ENCODE measurements around the gene NRP2.

The NRP2 gene

GRCh38 chr2:205805136-205805535, 122.8 kb downstream of the NRP2 start:
- ATAC-seq (ENCODE audit: insufficient read depth, low read depth): no peak
- no peaks in the 10 kb centered on the region for H3K36me3 ChIP-seq (ENCODE audit: insufficient read depth, low read length)
- no peaks in the 10 kb centered on the region for H3K9me3 ChIP-seq (ENCODE audit: insufficient read depth, low read length, severe bottlenecking)
- no peak overlapping the region for H2AFZ ChIP-seq (ENCODE audit: low read depth, low read length)
- H3K4me1 ChIP-seq (ENCODE audit: insufficient read depth, low read length): no peaks in the 10 kb centered on the region
- TF ChIP-seq EZH2 (IDR thresholded peaks at IDR 0.05; ENCODE audit: borderline replicate concordance, low read depth, low read length, severe bottlenecking): no peak
- TF ChIP-seq, protein P1, sequence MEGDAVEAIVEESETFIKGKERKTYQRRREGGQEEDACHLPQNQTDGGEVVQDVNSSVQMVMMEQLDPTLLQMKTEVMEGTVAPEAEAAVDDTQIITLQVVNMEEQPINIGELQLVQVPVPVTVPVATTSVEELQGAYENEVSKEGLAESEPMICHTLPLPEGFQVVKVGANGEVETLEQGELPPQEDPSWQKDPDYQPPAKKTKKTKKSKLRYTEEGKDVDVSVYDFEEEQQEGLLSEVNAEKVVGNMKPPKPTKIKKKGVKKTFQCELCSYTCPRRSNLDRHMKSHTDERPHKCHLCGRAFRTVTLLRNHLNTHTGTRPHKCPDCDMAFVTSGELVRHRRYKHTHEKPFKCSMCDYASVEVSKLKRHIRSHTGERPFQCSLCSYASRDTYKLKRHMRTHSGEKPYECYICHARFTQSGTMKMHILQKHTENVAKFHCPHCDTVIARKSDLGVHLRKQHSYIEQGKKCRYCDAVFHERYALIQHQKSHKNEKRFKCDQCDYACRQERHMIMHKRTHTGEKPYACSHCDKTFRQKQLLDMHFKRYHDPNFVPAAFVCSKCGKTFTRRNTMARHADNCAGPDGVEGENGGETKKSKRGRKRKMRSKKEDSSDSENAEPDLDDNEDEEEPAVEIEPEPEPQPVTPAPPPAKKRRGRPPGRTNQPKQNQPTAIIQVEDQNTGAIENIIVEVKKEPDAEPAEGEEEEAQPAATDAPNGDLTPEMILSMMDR (IDR thresholded peaks at IDR 0.05; ENCODE audit: borderline replicate concordance, extremely low read depth, low read length, poor library complexity, severe bottlenecking): no peak
- H4K20me1 ChIP-seq (ENCODE audit: insufficient read depth, low read length): no peaks in the 10 kb centered on the region
- DNase-seq: no peak
- H3K27ac ChIP-seq (ENCODE audit: low read length): no peak overlapping the region
- no peaks in the 10 kb centered on the region for H3K79me2 ChIP-seq (ENCODE audit: insufficient read depth, low read length)
- H3K4me2 ChIP-seq (ENCODE audit: insufficient read depth, low read length): no peak overlapping the region
- no peak overlapping the region for H3K9ac ChIP-seq (ENCODE audit: low read depth, low read length)
- H3K4me3 ChIP-seq (ENCODE audit: low read depth in 1 of 2, low read length in 2 of 2): no peak overlapping the region
- peaks cover 4% of the 10 kb centered on the region for H3K27me3 ChIP-seq (ENCODE audit: insufficient read depth, low read length, poor library complexity)

GRCh38 chr2:205806143-205806905, 124.0 kb downstream of the NRP2 start:
- Histone ChIP-seq H3K9me3 (ENCODE audit: insufficient read depth, low read length, severe bottlenecking) (no peaks in the 10 kb centered on the region), H3K9ac (ENCODE audit: low read depth, low read length) (no peak overlapping the region), H4K20me1 (ENCODE audit: insufficient read depth, low read length) (no peaks in the 10 kb centered on the region), H3K36me3 (ENCODE audit: insufficient read depth, low read length) (no peaks in the 10 kb centered on the region), H2AFZ (ENCODE audit: low read depth, low read length) (no peak overlapping the region), H3K4me3 (ENCODE audit: low read depth in 1 of 2, low read length in 2 of 2) (no peak overlapping the region), H3K27me3 (ENCODE audit: insufficient read depth, low read length, poor library complexity) (peaks cover 4% of the 10 kb centered on the region), H3K4me2 (ENCODE audit: insufficient read depth, low read length) (no peak overlapping the region), H3K27ac (ENCODE audit: low read length) (no peak overlapping the region), H3K79me2 (ENCODE audit: insufficient read depth, low read length) (no peaks in the 10 kb centered on the region), H3K4me1 (ENCODE audit: insufficient read depth, low read length) (no peaks in the 10 kb centered on the region)
- DNase-seq: no peak
- no peak for ATAC-seq (ENCODE audit: insufficient read depth, low read depth)
- TF ChIP-seq EZH2 (IDR thresholded peaks at IDR 0.05; ENCODE audit: borderline replicate concordance, low read depth, low read length, severe bottlenecking): no peak

DNA sequence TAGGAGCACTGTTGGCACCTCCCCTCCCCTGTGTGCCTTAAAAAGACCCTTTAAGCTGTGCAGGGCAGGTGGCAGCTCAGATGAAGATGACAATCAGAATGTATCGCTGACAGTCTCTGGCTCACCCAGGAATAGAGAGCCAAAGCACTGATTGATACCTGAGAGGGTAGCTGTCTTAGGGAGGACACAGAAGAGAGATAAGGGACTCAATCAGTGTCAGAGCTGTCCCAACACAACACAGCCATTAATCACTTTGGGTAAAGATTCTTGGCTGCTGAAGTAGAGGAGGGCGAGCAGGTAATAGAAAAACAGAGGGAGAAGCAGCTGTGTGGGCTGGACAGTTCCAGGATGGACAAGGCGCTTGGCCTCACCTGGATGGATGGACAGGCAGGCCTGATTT, 124.9 kb downstream of the NRP2 start:
- ATAC-seq (ENCODE audit: insufficient read depth, low read depth) (no peak), DNase-seq (no peak)
- no peaks in the 10 kb centered on the region for H3K36me3 ChIP-seq (ENCODE audit: insufficient read depth, low read length)
- no peaks in the 10 kb centered on the region for H4K20me1 ChIP-seq (ENCODE audit: insufficient read depth, low read length)
- H2AFZ ChIP-seq (ENCODE audit: low read depth, low read length): no peak overlapping the region
- H3K27me3 ChIP-seq (ENCODE audit: insufficient read depth, low read length, poor library complexity): peaks cover 4% of the 10 kb centered on the region
- H3K9ac ChIP-seq (ENCODE audit: low read depth, low read length): no peak overlapping the region
- H3K4me2 ChIP-seq (ENCODE audit: insufficient read depth, low read length): no peak overlapping the region
- no peaks in the 10 kb centered on the region for H3K79me2 ChIP-seq (ENCODE audit: insufficient read depth, low read length)
- no peak for TF ChIP-seq EZH2 (IDR thresholded peaks at IDR 0.05; ENCODE audit: borderline replicate concordance, low read depth, low read length, severe bottlenecking)
- TF ChIP-seq, protein P1 (IDR thresholded peaks at IDR 0.05; ENCODE audit: borderline replicate concordance, extremely low read depth, low read length, poor library complexity, severe bottlenecking): no peak
- no peaks in the 10 kb centered on the region for H3K4me1 ChIP-seq (ENCODE audit: insufficient read depth, low read length)
- no peak overlapping the region for H3K4me3 ChIP-seq (ENCODE audit: low read depth in 1 of 2, low read length in 2 of 2)
- H3K27ac ChIP-seq (ENCODE audit: low read length): no peak overlapping the region
- no peaks in the 10 kb centered on the region for H3K9me3 ChIP-seq (ENCODE audit: insufficient read depth, low read length, severe bottlenecking)

DNA sequence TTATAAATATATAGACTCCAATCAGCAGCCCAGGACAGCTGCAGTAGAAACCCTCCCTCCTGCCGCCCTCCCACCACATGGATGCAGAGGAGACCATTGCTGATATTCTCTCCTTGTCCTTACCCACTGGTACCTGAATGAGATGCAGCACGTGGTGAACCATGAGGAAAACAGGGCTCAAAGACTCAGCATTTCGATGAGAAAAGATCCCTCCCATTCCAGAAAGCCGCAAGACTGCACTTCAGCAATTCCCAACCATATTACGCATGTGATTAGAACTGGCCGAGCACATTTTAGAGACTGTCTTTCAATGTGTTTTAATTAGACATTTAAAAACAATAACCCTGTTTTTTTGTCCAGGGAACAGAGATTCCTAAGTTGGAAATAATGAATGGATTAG, 125.5 kb downstream of the NRP2 start:
- H2AFZ ChIP-seq (ENCODE audit: low read depth, low read length): no peak overlapping the region
- H3K79me2 ChIP-seq (ENCODE audit: insufficient read depth, low read length): no peaks in the 10 kb centered on the region
- no peak overlapping the region for H3K4me2 ChIP-seq (ENCODE audit: insufficient read depth, low read length)
- no peaks in the 10 kb centered on the region for H3K9me3 ChIP-seq (ENCODE audit: insufficient read depth, low read length, severe bottlenecking)
- H3K4me3 ChIP-seq (ENCODE audit: low read depth in 1 of 2, low read length in 2 of 2): no peak overlapping the region
- H3K4me1 ChIP-seq (ENCODE audit: insufficient read depth, low read length): no peaks in the 10 kb centered on the region
- no peaks in the 10 kb centered on the region for H4K20me1 ChIP-seq (ENCODE audit: insufficient read depth, low read length)
- DNase-seq: no peak
- no peaks in the 10 kb centered on the region for H3K36me3 ChIP-seq (ENCODE audit: insufficient read depth, low read length)
- H3K9ac ChIP-seq (ENCODE audit: low read depth, low read length): no peak overlapping the region
- TF ChIP-seq, protein P1 (IDR thresholded peaks at IDR 0.05; ENCODE audit: borderline replicate concordance, extremely low read depth, low read length, poor library complexity, severe bottlenecking): no peak
- no peak for TF ChIP-seq EZH2 (IDR thresholded peaks at IDR 0.05; ENCODE audit: borderline replicate concordance, low read depth, low read length, severe bottlenecking)
- no peak for ATAC-seq (ENCODE audit: insufficient read depth, low read depth)
- peaks cover 4% of the 10 kb centered on the region for H3K27me3 ChIP-seq (ENCODE audit: insufficient read depth, low read length, poor library complexity)
- no peak overlapping the region for H3K27ac ChIP-seq (ENCODE audit: low read length)
